ENCODE measurements around the gene SEMA4B. TPM values are rescaled to one million over a fixed set of nuclear protein-coding genes. Genes with fewer than 3 reads are reported as not detected.

Gene SEMA4B
- total RNA-seq, 1 donor from 2014 or later: 35.4 TPM

DNA sequence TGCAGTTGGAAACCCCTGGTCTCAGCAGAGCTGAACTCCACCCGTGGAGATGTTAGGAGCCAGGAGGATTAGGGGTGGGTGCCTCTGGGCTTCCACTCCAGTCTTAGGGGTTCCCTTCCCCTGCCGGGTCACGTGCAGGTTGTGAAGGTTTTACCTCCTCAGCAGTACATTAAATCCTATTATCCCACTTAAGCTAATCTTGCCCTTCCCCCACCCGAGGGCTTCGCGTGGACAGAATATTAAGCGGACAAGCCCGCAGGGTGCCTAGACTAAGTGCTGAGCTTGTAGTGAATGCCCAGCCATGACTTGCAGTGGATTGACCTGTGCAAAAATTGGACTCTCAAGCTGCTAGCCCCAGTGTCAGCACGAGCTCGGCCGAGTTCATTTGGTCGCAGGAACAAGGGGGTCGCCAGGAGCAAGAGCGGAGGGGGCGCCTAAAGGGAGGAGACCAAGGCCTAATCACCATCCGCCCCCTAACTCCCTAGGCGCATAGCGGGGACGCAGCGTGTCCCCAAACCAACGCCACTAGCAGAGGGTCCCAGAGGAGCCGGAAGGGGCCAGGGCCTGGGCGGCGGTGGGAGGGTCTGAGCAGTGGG, 498 bp upstream of the SEMA4B start:
- H3K4me3 Mint-ChIP-seq: peak overlapping the region; percentile 77
- H3K27ac Mint-ChIP-seq: peak overlapping the region; percentile 38
- H3K36me3 Mint-ChIP-seq: no peaks in the 10 kb centered on the region
- no peak for DNase-seq (ENCODE audit: low spot score in 2 of 2, unreplicated experiment in 2 of 2)
- TF ChIP-seq, protein P1, sequence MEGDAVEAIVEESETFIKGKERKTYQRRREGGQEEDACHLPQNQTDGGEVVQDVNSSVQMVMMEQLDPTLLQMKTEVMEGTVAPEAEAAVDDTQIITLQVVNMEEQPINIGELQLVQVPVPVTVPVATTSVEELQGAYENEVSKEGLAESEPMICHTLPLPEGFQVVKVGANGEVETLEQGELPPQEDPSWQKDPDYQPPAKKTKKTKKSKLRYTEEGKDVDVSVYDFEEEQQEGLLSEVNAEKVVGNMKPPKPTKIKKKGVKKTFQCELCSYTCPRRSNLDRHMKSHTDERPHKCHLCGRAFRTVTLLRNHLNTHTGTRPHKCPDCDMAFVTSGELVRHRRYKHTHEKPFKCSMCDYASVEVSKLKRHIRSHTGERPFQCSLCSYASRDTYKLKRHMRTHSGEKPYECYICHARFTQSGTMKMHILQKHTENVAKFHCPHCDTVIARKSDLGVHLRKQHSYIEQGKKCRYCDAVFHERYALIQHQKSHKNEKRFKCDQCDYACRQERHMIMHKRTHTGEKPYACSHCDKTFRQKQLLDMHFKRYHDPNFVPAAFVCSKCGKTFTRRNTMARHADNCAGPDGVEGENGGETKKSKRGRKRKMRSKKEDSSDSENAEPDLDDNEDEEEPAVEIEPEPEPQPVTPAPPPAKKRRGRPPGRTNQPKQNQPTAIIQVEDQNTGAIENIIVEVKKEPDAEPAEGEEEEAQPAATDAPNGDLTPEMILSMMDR (IDR thresholded peaks at IDR 0.05; ENCODE audit: unreplicated experiment): no peak
- no peaks in the 10 kb centered on the region for H3K9me3 Mint-ChIP-seq
- H3K27me3 Mint-ChIP-seq (ENCODE audit: low read depth): no peaks in the 10 kb centered on the region
- H3K4me1 Mint-ChIP-seq: peaks cover 11% of the 10 kb centered on the region

DNA sequence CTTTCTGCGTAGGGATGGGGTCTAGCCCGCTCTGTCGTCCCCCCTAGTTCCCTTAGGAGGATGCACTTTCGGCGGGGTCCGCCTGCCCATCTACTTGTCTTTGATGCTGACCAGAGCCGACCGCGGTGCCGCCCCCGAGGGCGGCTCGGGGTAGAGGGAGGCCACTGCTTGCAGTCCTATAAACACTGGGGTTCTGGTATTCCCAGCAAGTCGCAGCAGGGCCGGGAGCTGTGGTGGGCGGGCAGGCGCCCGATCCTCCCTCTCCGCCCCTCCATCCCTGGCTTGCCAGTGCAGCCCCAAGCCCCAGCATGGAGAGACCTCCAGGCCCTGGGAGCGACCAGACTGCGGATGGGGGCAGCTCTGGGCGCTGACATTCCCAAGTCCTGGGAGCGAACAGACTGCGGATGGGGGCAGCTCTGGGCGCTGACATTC, 830 bp downstream of the SEMA4B start:
- H3K4me1 Mint-ChIP-seq: peaks cover 11% of the 10 kb centered on the region
- peak overlapping the region; percentile 85 for H3K4me3 Mint-ChIP-seq
- DNase-seq (ENCODE audit: low spot score in 2 of 2, unreplicated experiment in 2 of 2): no peak
- no peaks in the 10 kb centered on the region for H3K27me3 Mint-ChIP-seq (ENCODE audit: low read depth)
- H3K27ac Mint-ChIP-seq: peak overlapping the region; percentile 66
- H3K9me3 Mint-ChIP-seq: no peaks in the 10 kb centered on the region
- no peaks in the 10 kb centered on the region for H3K36me3 Mint-ChIP-seq
- TF ChIP-seq, protein P1 (IDR thresholded peaks at IDR 0.05; ENCODE audit: unreplicated experiment): no peak

DNA sequence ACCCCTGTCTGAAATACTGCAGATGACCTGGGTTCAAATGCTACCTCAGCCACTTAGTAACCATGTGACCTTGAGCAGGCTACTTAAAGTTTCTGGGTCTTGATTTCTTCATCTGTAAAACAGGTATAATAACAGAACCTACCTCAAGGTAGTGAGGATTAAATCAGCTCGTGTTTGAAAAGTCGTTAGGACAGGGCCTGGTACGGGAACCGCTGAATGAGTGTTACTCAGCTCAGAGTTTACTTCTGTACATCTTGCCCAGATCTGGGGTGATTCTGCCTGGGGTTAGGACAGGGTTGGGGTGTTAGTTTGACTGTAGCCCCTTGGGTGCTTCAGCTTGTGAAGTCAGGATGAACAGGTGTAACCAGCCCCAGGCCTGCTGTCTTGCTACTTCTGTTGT, 1.8 kb downstream of the SEMA4B start:
- Mint-ChIP-seq H3K4me1 (peaks cover 11% of the 10 kb centered on the region), H3K4me3 (peak overlapping the region; percentile 85), H3K9me3 (no peaks in the 10 kb centered on the region), H3K27me3 (ENCODE audit: low read depth) (no peaks in the 10 kb centered on the region), H3K27ac (no peak overlapping the region), H3K36me3 (no peaks in the 10 kb centered on the region)
- DNase-seq (ENCODE audit: low spot score in 2 of 2, unreplicated experiment in 2 of 2): no peak
- TF ChIP-seq, protein P1 (IDR thresholded peaks at IDR 0.05; ENCODE audit: unreplicated experiment): no peak

DNA sequence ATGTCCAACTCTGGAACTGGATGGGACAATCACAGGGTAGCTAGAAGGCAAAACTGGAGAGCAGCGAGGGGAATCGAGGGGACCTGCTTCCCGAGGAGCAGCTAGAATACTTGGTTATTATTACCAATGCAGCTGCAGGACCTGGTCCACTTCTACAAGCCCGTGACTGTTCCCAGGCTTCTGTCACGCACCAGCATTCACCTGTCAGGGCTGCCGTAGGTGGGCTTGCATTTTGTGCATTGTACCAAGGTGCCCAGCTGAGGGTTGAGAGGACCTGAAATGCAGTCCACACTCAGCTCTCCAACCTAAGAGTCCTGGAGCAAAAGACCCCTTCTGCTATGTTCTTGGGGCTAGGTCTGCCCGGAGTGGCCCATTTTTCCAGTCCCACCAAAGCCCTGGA, 2.3 kb downstream of the SEMA4B start:
- peaks cover 11% of the 10 kb centered on the region for H3K4me1 Mint-ChIP-seq
- TF ChIP-seq, protein P1 (IDR thresholded peaks at IDR 0.05; ENCODE audit: unreplicated experiment): no peak
- no peaks in the 10 kb centered on the region for H3K9me3 Mint-ChIP-seq
- no peaks in the 10 kb centered on the region for H3K36me3 Mint-ChIP-seq
- DNase-seq (ENCODE audit: low spot score in 2 of 2, unreplicated experiment in 2 of 2): no peak
- H3K27me3 Mint-ChIP-seq (ENCODE audit: low read depth): no peaks in the 10 kb centered on the region
- no peak overlapping the region for H3K4me3 Mint-ChIP-seq
- no peak overlapping the region for H3K27ac Mint-ChIP-seq

DNA sequence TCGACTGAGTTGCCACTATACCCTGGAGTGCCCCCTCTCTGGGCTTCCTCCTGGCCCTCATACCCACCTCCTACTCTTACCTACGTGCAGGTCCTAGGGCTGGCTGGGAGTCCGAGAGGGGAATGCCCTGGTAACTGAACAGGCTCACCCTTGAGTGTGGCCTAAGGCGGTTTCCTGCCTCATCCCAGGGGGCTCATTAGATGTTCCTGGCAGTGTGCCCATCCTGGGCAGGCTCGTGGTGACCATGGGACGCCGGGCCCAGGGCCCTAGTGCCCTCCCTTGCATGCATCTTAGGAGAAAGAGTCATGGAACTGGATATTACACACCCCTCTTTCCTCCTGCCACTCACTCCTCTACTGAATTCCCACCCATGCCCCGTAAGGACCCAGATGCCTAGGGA, 2.8 kb downstream of the SEMA4B start:
- H3K4me3 Mint-ChIP-seq: no peak overlapping the region
- H3K27ac Mint-ChIP-seq: no peak overlapping the region
- no peaks in the 10 kb centered on the region for H3K36me3 Mint-ChIP-seq
- no peaks in the 10 kb centered on the region for H3K9me3 Mint-ChIP-seq
- peaks cover 11% of the 10 kb centered on the region for H3K4me1 Mint-ChIP-seq
- TF ChIP-seq, protein P1 (IDR thresholded peaks at IDR 0.05; ENCODE audit: unreplicated experiment): no peak
- no peaks in the 10 kb centered on the region for H3K27me3 Mint-ChIP-seq (ENCODE audit: low read depth)
- DNase-seq (ENCODE audit: low spot score in 2 of 2, unreplicated experiment in 2 of 2): no peak
